GM10847 (cell line): ENCODE measurements around the gene COL6A2.

ENCODE experiments used
- POLR2A ChIP-seq: IDR thresholded peaks from 2 replicates; pipeline ENCODE4 v1.6.1; 2011; ENCODE audit not compliant: insufficient read length; ENCODE audit errors: extremely low read depth

COL6A2 gene

GRCh38 chr21:46145840-46146691 is 48.2 kb downstream of the COL6A2 start:
- no peak for TF ChIP-seq POLR2A

- no peak for TF ChIP-seq POLR2A
Measured at GRCh38 chr21:46146856-46147255, 48.9 kb downstream of the COL6A2 start.

- TF ChIP-seq POLR2A = no peak
Measured at GRCh38 chr21:46148106-46148505, 50.2 kb downstream of the COL6A2 start.

GRCh38 chr21:46149205-46149901 is 51.4 kb downstream of the COL6A2 start:
- no peak for TF ChIP-seq POLR2A

GRCh38 chr21:46150073-46150472 is 52.2 kb downstream of the COL6A2 start:
- no peak for TF ChIP-seq POLR2A

- no peak for TF ChIP-seq POLR2A
Measured at GRCh38 chr21:46150491-46151121, 52.7 kb downstream of the COL6A2 start.

- TF ChIP-seq POLR2A = no peak
Measured at GRCh38 chr21:46151261-46151988, 53.5 kb downstream of the COL6A2 start.

GRCh38 chr21:46151989-46152926 is 54.3 kb downstream of the COL6A2 start:
- no peak for TF ChIP-seq POLR2A

- no peak for TF ChIP-seq POLR2A
Measured at GRCh38 chr21:46152927-46153246, 55.0 kb downstream of the COL6A2 start.

GRCh38 chr21:46153247-46154154 is 55.6 kb downstream of the COL6A2 start:
- no peak for TF ChIP-seq POLR2A

- TF ChIP-seq POLR2A = no peak
Measured at GRCh38 chr21:46154155-46154954, 56.4 kb downstream of the COL6A2 start.

- TF ChIP-seq POLR2A = no peak
Measured at GRCh38 chr21:46154955-46155513, 57.1 kb downstream of the COL6A2 start.
